Measurements from ENCODE around the gene SLC39A2. TPM values are rescaled to one million over a fixed set of nuclear protein-coding genes. Genes with fewer than 3 reads are reported as not detected.
A peak's percentile ranks its signal among the peaks of the same experiment; 100 is the strongest.
"Not testable (repeated sequence)": the region's sequence is repeated elsewhere in the genome, so short reads cannot be mapped to it uniquely, and the experiment has no call there.

Gene SLC39A2
- total and polyA plus RNA-seq, 2 donors from 2014 or later = not detected

- Histone ChIP-seq H3K4me1 (ENCODE audit: control insufficient read depth in 2 of 3, insufficient read depth in 2 of 3, low read depth in 1 of 3, low read length in 3 of 3) (peaks cover 7 to 41% (median 29%) of the 10 kb centered on the region in 3 donors), H3K9ac (ENCODE audit: low read length in 3 of 3) (peak overlapping the region in 1 of 3 donors; percentile 29), H3K27ac (ENCODE audit: low read depth in 2 of 2, low read length in 2 of 2) (peak overlapping the region; percentile 47 to 69), H3K9me3 (ENCODE audit: control insufficient read depth in 2 of 3, insufficient read depth in 1 of 3, low read length in 3 of 3) (no peaks in the 10 kb centered on the region), H3K27me3 (ENCODE audit: control insufficient read depth, insufficient read depth, low read length) (no peaks in the 10 kb centered on the region), H3K36me3 (ENCODE audit: control insufficient read depth in 2 of 3, insufficient read depth in 3 of 3, low read length in 3 of 3) (no peaks in the 10 kb centered on the region), H3K4me3 (ENCODE audit: low read length in 3 of 3) (no peak overlapping the region)
- DNase-seq (peak in 4 of 5 donors; percentile 70 to 93 (median 80)), FAIRE-seq (peak; percentile 3)
- intact Hi-C loops (cut with DNase I) = no loop called here
- TF ChIP-seq, protein P1, sequence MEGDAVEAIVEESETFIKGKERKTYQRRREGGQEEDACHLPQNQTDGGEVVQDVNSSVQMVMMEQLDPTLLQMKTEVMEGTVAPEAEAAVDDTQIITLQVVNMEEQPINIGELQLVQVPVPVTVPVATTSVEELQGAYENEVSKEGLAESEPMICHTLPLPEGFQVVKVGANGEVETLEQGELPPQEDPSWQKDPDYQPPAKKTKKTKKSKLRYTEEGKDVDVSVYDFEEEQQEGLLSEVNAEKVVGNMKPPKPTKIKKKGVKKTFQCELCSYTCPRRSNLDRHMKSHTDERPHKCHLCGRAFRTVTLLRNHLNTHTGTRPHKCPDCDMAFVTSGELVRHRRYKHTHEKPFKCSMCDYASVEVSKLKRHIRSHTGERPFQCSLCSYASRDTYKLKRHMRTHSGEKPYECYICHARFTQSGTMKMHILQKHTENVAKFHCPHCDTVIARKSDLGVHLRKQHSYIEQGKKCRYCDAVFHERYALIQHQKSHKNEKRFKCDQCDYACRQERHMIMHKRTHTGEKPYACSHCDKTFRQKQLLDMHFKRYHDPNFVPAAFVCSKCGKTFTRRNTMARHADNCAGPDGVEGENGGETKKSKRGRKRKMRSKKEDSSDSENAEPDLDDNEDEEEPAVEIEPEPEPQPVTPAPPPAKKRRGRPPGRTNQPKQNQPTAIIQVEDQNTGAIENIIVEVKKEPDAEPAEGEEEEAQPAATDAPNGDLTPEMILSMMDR (IDR thresholded peaks at IDR 0.05; ENCODE audit: borderline replicate concordance, extremely low read depth, insufficient read depth) = peak; percentile 75
These were observed 40.7 kb downstream of the SLC39A2 start for GRCh38 chr14:21039585-21040369.

- H3K27me3 ChIP-seq (ENCODE audit: control insufficient read depth, insufficient read depth, low read length) = no peaks in the 10 kb centered on the region
- FAIRE-seq (no peak), DNase-seq (no peak)
- H3K4me1 ChIP-seq (ENCODE audit: control insufficient read depth in 2 of 3, insufficient read depth in 2 of 3, low read depth in 1 of 3, low read length in 3 of 3) = peaks cover 7 to 41% (median 29%) of the 10 kb centered on the region in 3 donors
- no peak overlapping the region for H3K4me3 ChIP-seq (ENCODE audit: low read length in 3 of 3)
- H3K27ac ChIP-seq (ENCODE audit: low read depth in 2 of 2, low read length in 2 of 2) = no peak overlapping the region
- H3K9ac ChIP-seq (ENCODE audit: low read length in 3 of 3) = no peak overlapping the region
- H3K36me3 ChIP-seq (ENCODE audit: control insufficient read depth in 2 of 3, insufficient read depth in 3 of 3, low read length in 3 of 3) = no peaks in the 10 kb centered on the region
- no peaks in the 10 kb centered on the region for H3K9me3 ChIP-seq (ENCODE audit: control insufficient read depth in 2 of 3, insufficient read depth in 1 of 3, low read length in 3 of 3)
- TF ChIP-seq, protein P1 (IDR thresholded peaks at IDR 0.05; ENCODE audit: borderline replicate concordance, extremely low read depth, insufficient read depth) = no peak
- intact Hi-C loops (cut with DNase I) = no loop called here
These were observed 41.4 kb downstream of the SLC39A2 start for GRCh38 chr14:21040370-21040925.

DNA sequence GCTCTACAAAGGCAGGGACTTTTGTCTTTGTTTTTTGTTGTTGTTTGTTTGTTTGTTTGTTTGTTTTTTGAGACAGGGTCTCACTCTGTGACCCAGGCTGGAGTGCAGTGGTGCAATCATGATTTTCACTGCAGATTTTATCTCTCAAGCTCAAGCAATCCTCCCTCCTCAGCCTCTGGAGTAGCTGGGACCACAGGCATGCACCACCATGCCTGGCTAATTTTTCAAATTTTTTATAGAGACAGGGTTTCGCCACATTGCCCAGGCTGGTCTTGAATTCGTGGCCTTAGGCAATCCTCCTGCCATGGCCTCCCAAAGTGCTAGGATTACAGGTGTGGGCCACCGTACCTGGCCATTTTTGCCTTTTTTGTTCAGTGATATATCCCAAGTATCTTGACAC is 41.8 kb downstream of the SLC39A2 start:
- H3K27ac ChIP-seq (ENCODE audit: low read depth in 2 of 2, low read length in 2 of 2); H3K9ac ChIP-seq (ENCODE audit: low read length in 3 of 3); H3K27me3 ChIP-seq (ENCODE audit: control insufficient read depth, insufficient read depth, low read length); FAIRE-seq; intact Hi-C loops (cut with DNase I); H3K9me3 ChIP-seq (ENCODE audit: control insufficient read depth in 2 of 3, insufficient read depth in 1 of 3, low read length in 3 of 3); H3K4me3 ChIP-seq (ENCODE audit: low read length in 3 of 3); DNase-seq; H3K36me3 ChIP-seq (ENCODE audit: control insufficient read depth in 2 of 3, insufficient read depth in 3 of 3, low read length in 3 of 3): not testable (repeated sequence)
- H3K4me1 ChIP-seq (ENCODE audit: control insufficient read depth in 2 of 3, insufficient read depth in 2 of 3, low read depth in 1 of 3, low read length in 3 of 3) = peaks cover 7 to 41% (median 29%) of the 10 kb centered on the region in 3 donors

GRCh38 chr14:21041676-21042433 is 42.8 kb downstream of the SLC39A2 start, which contains the start of gene RNASE7:
Gene RNASE7, plus strand, starts transcription at chr14:21042362. Its CDS starts 631 bp downstream, at chr14:21042993.
- peak within 1 kb of the TSS in 1 of 3 donors; percentile 32 for H3K9ac ChIP-seq (ENCODE audit: low read length in 3 of 3)
- H3K36me3 ChIP-seq (ENCODE audit: control insufficient read depth in 2 of 3, insufficient read depth in 3 of 3, low read length in 3 of 3) = no peaks in the 10 kb centered on the region
- H3K4me1 ChIP-seq (ENCODE audit: control insufficient read depth in 2 of 3, insufficient read depth in 2 of 3, low read depth in 1 of 3, low read length in 3 of 3) = peaks cover 7 to 41% (median 29%) of the 10 kb centered on the region in 3 donors
- no peak within 1 kb of the TSS for H3K4me3 ChIP-seq (ENCODE audit: low read length in 3 of 3)
- no peaks in the 10 kb centered on the region for H3K27me3 ChIP-seq (ENCODE audit: control insufficient read depth, insufficient read depth, low read length)
- TF ChIP-seq, protein P1 (IDR thresholded peaks at IDR 0.05; ENCODE audit: borderline replicate concordance, extremely low read depth, insufficient read depth) = no peak
- DNase-seq (no peak), FAIRE-seq (no peak)
- intact Hi-C loops (cut with DNase I) = no loop called here
- H3K27ac ChIP-seq (ENCODE audit: low read depth in 2 of 2, low read length in 2 of 2) = peak within 1 kb of the TSS in 1 of 2 donors; percentile 74
- no peaks in the 10 kb centered on the region for H3K9me3 ChIP-seq (ENCODE audit: control insufficient read depth in 2 of 3, insufficient read depth in 1 of 3, low read length in 3 of 3)
